GM12878 (cell line): ENCODE data around the gene ARL5A. TPM values are rescaled to one million over a fixed set of nuclear protein-coding genes. Genes with fewer than 3 reads are reported as not detected.

ENCODE experiments used
- ATAC-seq: fragments of 200-7000 bp; cut with Tn5 transposase; 3 replicates; pipeline ENCODE4 v1.9.1; 2020; ENCODE audit warnings: mild to moderate bottlenecking, moderate library complexity
- BruUV-seq: library from RNA; stranded (reverse); fragments of 400-500 nt; replicated peaks from 2 replicates; lab custom pipeline; 2021; lab: Mats Ljungman, UMichigan
- CTCF ChIA-PET: fragments of 300-600 bp; sonication (Branson Sonifier 250); formaldehyde crosslinking; extraction: SDS; loops from one replicate; lab custom pipeline; 2021; ENCODE audit warnings: inconsistent platforms; lab: Yijun Ruan, JAX
- POLR2A ChIA-PET: fragments of 350-600 bp; formaldehyde crosslinking; extraction: SDS; loops from one replicate; lab custom pipeline; 2021; ENCODE audit warnings: inconsistent platforms; lab: Charles Lee
- RAD21 ChIA-PET: fragments of 300-600 bp; sonication (Branson Sonifier 250); formaldehyde crosslinking; loops from one replicate; lab custom pipeline; 2023; ENCODE audit warnings: antibody characterized with exemption; ENCODE audit not compliant: unreplicated experiment; lab: Charles Lee
- SMC1A ChIA-PET: fragments of 300-600 bp; sonication (Branson Sonifier 250); formaldehyde crosslinking; loops from one replicate; lab custom pipeline; 2023; ENCODE audit not compliant: unreplicated experiment, uncharacterized antibody; lab: Charles Lee
- DNase-seq: peaks from one replicate; pipeline ENCODE4 v3.0.0-alpha.2; 2011; ENCODE audit warnings: low read depth, low spot score
- FAIRE-seq: peaks from 3 replicates; lab custom pipeline; 2011; peaks lifted over from hg19 to GRCh38; lab: Jason Lieb, UNC
- H2AFZ ChIP-seq: 2 replicates; pipeline ENCODE4 v1.6.0; 2011; ENCODE audit warnings: low read depth, low read length, control low read depth; ENCODE audit not compliant: control insufficient read depth
- H3K27ac ChIP-seq: 2 replicates; pipeline ENCODE4 v1.5.1; 2011; ENCODE audit warnings: control low read depth; ENCODE audit not compliant: control insufficient read depth, insufficient read depth
- H3K27me3 ChIP-seq, 2 experiments: replicated peaks in 1 of 2; 2 replicates each; pipeline versions ENCODE4 v1.6.0 to v1.6.1; 2011; ENCODE audit warnings: low read length in 1 of 2; ENCODE audit not compliant: control insufficient read depth in 2 of 2, insufficient read depth in 2 of 2
- H3K36me3 ChIP-seq, 2 experiments: 2 replicates each; pipeline ENCODE4 v1.5.1; 2011; ENCODE audit warnings: low read length in 1 of 2; ENCODE audit not compliant: control insufficient read depth in 2 of 2, insufficient read depth in 2 of 2
- H3K4me1 ChIP-seq: 2 replicates; pipeline ENCODE4 v1.6.1; 2011; ENCODE audit warnings: mild to moderate bottlenecking, low read length, moderate library complexity, mixed read lengths; ENCODE audit not compliant: control insufficient read depth, insufficient read depth
- H3K4me2 ChIP-seq: 2 replicates; pipeline ENCODE4 v1.6.0; 2011; ENCODE audit warnings: control low read depth; ENCODE audit not compliant: control insufficient read depth, insufficient read depth
- H3K4me3 ChIP-seq: fragments of 200-600 bp; sonication (generic); 2 replicates; pipeline ENCODE4 v1.5.1; 2016
- H3K79me2 ChIP-seq: 2 replicates; pipeline ENCODE4 v1.6.0; 2011; ENCODE audit warnings: low read length; ENCODE audit not compliant: control insufficient read depth, insufficient read depth
- H3K9ac ChIP-seq: 2 replicates; pipeline ENCODE4 v1.8.0; 2011; ENCODE audit warnings: low read length, control low read depth, mixed read lengths; ENCODE audit not compliant: control insufficient read depth, insufficient read depth
- H3K9me3 ChIP-seq: replicated peaks from 3 replicates; pipeline ENCODE4 v1.5.1; 2011; ENCODE audit warnings: mild to moderate bottlenecking, low read length; ENCODE audit not compliant: control insufficient read depth, insufficient read depth
- H4K20me1 ChIP-seq: 2 replicates; pipeline ENCODE4 v1.6.0; 2011; ENCODE audit not compliant: control insufficient read depth, insufficient read depth
- CUX1 ChIP-seq: IDR thresholded peaks from 2 replicates; pipeline ENCODE4 v1.6.1; 2012; ENCODE audit warnings: improper control_type of control experiment, low read depth, low read length; ENCODE audit not compliant: insufficient replicate concordance
- E2F4 ChIP-seq: IDR thresholded peaks from 2 replicates; pipeline ENCODE4 v1.6.1; 2012; ENCODE audit warnings: low read depth, low read length, improper control_type of control experiment
- EED ChIP-seq: sonication (generic); IDR thresholded peaks from 2 replicates; pipeline ENCODE4 v1.6.1; 2016; ENCODE audit warnings: antibody characterized with exemption, low read depth
- HDAC6 ChIP-seq: fragments of 200-600 bp; sonication (generic); IDR thresholded peaks from one replicate; pipeline ENCODE4 v1.8.0; 2017; ENCODE audit warnings: antibody characterized with exemption; ENCODE audit not compliant: unreplicated experiment
- NR2C1 ChIP-seq: fragments of 450-650 bp; IDR thresholded peaks from 2 replicates; pipeline ENCODE4 v1.6.1; 2017; ENCODE audit warnings: antibody characterized with exemption, mild to moderate bottlenecking, moderate library complexity
- PRDM15 ChIP-seq: fragments of 450-650 bp; formaldehyde crosslinking; IDR thresholded peaks from 2 replicates; pipeline ENCODE4 v1.4.0; 2020; ENCODE audit warnings: mild to moderate bottlenecking, moderate library complexity
- ZBTB11 ChIP-seq: fragments of 450-650 bp; formaldehyde crosslinking; IDR thresholded peaks from 2 replicates; pipeline ENCODE4 v1.5.0; 2022; ENCODE audit warnings: mild to moderate bottlenecking, missing genetic modification characterization
- WGBS: methylation state at CpG from one replicate; pipeline ENCODE4 v1.1.6; 2016; ENCODE audit warnings: low lambda C conversion rate; ENCODE audit not compliant: insufficient replicate concordance, insufficient coverage; ENCODE audit errors: missing lambda C conversion rate; 5-methylcytosine and 5-hydroxymethylcytosine counted together
- in situ Hi-C: fragments of 300-500 bp; cut with MboI; formaldehyde crosslinking; loops from 9 replicates; pipeline ENCODE4 v1.14.3; 2018; ENCODE audit warnings: mixed read lengths
- intact Hi-C: fragments of 100-400 bp; cut with micrococcal nuclease; formaldehyde crosslinking; loops from one replicate; pipeline ENCODE4 v1.14.2; 2022; ENCODE audit not compliant: unreplicated experiment
- polyA plus RNA-seq, 11 experiments: library from polyadenylated mRNA; depleted of rRNA in 4 of 11; unstranded in 6 of 11; stranded (reverse) in 5 of 11; fragments of >200 nt; fragmentation: Nextera tagmentation in 4 of 11; fragmentation: Illumina TruSeq in 1 of 11; extraction: Ambion mirVana in 4 of 11; extraction: Trizol in 1 of 11; gene quantifications; 1 replicate in 1 of 11; 2 replicates in 10 of 11; pipeline versions ENCODE4 v1.2.1 to v1.2.3, GENCODE V29; 2011 to 2016; ENCODE audit warnings: inconsistent platforms in 2 of 11, missing spikeins in 2 of 11, low read depth in 1 of 11
- total RNA-seq, 4 experiments: library from RNA; depleted of rRNA in 3 of 4; stranded (reverse); fragments of >200 nt in 3 of 4; fragmentation: Illumina TruSeq in 1 of 4; extraction: Trizol in 1 of 4; gene quantifications; 2 replicates each; pipeline versions ENCODE4 v1.2.1 to v1.2.3, GENCODE V29; 2013 to 2021

Gene ARL5A
- total and polyA plus RNA-seq, 10 of the 15 experiments (the other 5 are each of a cell fraction or from before 2014, with no cell fraction given), result 9.4 to 52.9 (median 32.0) TPM

- Histone ChIP-seq H3K9me3 (no peaks in the 10 kb centered on the region; the same call in 2 of the 3 replicates), H3K4me3 (no peak overlapping the region), H4K20me1 (no peaks in the 10 kb centered on the region), H3K9ac (no peak overlapping the region), H3K36me3 (peaks cover 0 to 4% of the 10 kb centered on the region in 2 experiments; a peak in 2 of 4 replicates), H2AFZ (no peak overlapping the region), H3K27me3 (no peaks in the 10 kb centered on the region), H3K4me1 (no peaks in the 10 kb centered on the region), H3K27ac (no peak overlapping the region), H3K79me2 (no peaks in the 10 kb centered on the region), H3K4me2 (no peak overlapping the region)
- BruUV-seq, result no TSS peak
- 97% methylated on average over 3 of the region's 3 CpGs for WGBS
- ChIA-PET RAD21 (no interaction called here), CTCF (interaction anchor here (0.5 to 1.1 kb wide), 3 partner anchors 11 to 56 kb away, joined by 3 to 6 read pairs (median 3); no protein-coding TSS in a partner anchor), SMC1A (interaction anchor here (0.7 to 2.0 kb wide), 3 partner anchors 10 to 38 kb away, joined by 3 to 5 read pairs (median 4); no protein-coding TSS in a partner anchor), POLR2A (no interaction called here)
- ATAC-seq, result no peak
- intact Hi-C loops (no loop called here), in situ Hi-C loops (no loop called here)
- DNase-seq, result no peak
- FAIRE-seq, result no peak
- TF ChIP-seq E2F4 (no peak), PRDM15 (no peak), ZBTB11 (CRISPR knock-in tag) (no peak), EED (no peak), HDAC6 (no peak), NR2C1 (no peak), CUX1 (no peak)
These were observed 36.7 kb downstream of the ARL5A start for GRCh38 chr2:151791545-151791944.
